OCI-LY1 (cell line): ENCODE data around the gene ADAMTS3.

Source experiments
- CTCF ChIP-seq: fragments of 200-600 bp; sonication (generic), shearing (Covaris generic); IDR thresholded peaks from 2 replicates; pipeline ENCODE4 v1.5.1; 2017; ENCODE audit warnings: mild to moderate bottlenecking, antibody characterized with exemption, low read length, moderate library complexity, mixed read lengths
- EZH2 ChIP-seq: fragments of 200-600 bp; sonication (generic), shearing (Covaris generic); IDR thresholded peaks from 2 replicates; pipeline ENCODE4 v1.8.0; 2017; ENCODE audit warnings: borderline replicate concordance, mixed run types, mild to moderate bottlenecking, antibody characterized with exemption, low read length, moderate library complexity, mixed read lengths

DNA sequence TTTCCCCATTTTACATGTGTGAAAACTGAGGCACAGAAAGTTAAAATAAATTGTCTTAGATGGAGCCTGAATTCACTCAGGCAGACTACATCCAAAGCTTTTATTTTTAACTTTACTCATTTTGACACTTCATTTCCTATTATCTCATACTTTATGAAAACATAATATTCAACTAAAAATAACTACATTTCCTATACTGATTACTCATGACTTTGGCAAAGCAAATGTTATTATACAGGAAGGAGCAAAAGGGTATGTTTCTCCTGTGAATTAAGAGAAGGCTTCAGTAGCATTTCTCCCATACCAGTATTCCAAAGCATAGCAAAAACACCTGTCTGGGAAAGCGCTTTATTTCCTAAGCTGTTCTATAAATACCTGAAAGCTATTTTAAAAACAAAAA is 178.6 kb downstream of the ADAMTS3 start:
- no peak for TF ChIP-seq EZH2
- TF ChIP-seq CTCF = no peak
